ENCODE measurements around the gene EIF2AK3.

The EIF2AK3 gene

GRCh38 chr2:88615822-88616221 lies 11.4 kb downstream of the EIF2AK3 start:
- Histone ChIP-seq H3K27me3 (replicated peaks in 2 of 5; ENCODE audit: control insufficient read depth in 4 of 5, insufficient read depth in 5 of 5, low read length in 4 of 5) (no peaks in the 10 kb centered on the region), H3K4me1 (ENCODE audit: control extremely low read depth in 1 of 4, control insufficient read depth in 4 of 4, insufficient read depth in 4 of 4, low read length in 3 of 4) (peaks cover 0 to 11% (median under 1%) of the 10 kb centered on the region in 4 experiments), H3K9me3 (ENCODE audit: control extremely low read depth in 1 of 5, control insufficient read depth in 4 of 5, insufficient read depth in 2 of 5, low read depth in 1 of 5, low read length in 4 of 5) (no peaks in the 10 kb centered on the region), H3K36me3 (ENCODE audit: control insufficient read depth in 4 of 4, insufficient read depth in 4 of 4, low read length in 3 of 4) (peaks cover 0 to 5% (median 3%) of the 10 kb centered on the region in 4 experiments), H3K27ac (ENCODE audit: insufficient read depth in 1 of 2, low read depth in 1 of 2, low read length in 2 of 2, poor library complexity in 1 of 2, severe bottlenecking in 2 of 2) (no peak overlapping the region), H3K4me3 (ENCODE audit: control insufficient read depth in 1 of 7, extremely low read depth in 1 of 7, insufficient read depth in 4 of 7, low read depth in 2 of 7, low read length in 6 of 7) (no peak overlapping the region)
- DNase-seq = no peak
- 100% methylated on average over 3 of the region's 3 CpGs for WGBS (ENCODE audit: insufficient coverage)
- ChIA-PET CTCF (no interaction called here), POLR2A (no interaction called here)

GRCh38 chr2:88614497-88615157 lies 12.6 kb downstream of the EIF2AK3 start:
- CTCF ChIA-PET = interaction anchor here (0.8 to 1.0 kb wide), 2 partner anchors 9 to 19 kb away, joined by 3 to 4 read pairs; no protein-coding TSS in a partner anchor
- POLR2A ChIA-PET = no interaction called here

DNA sequence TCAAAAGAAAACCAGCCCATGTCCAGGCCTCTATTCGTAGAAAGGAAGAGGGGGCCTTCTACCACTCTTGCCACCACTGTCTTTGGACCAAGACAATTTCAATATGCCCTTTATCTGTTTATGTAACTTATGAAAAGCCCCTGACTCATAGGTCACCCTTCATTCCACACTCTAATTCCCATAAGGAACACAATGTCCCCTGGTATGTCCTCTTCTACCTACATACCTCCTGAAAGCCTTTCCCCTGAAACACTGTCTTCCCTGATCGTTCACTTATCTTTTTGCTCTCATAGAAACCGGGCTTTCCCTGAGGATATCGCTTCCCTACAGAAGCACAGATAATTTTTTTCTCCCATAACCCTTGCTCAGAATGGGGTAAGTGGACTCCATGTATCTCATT lies 13.3 kb downstream of the EIF2AK3 start:
- DNase-seq = no peak
- CTCF ChIA-PET = interaction anchor here (1.0 kb wide), 2 partner anchors 8 to 56 kb away, joined by 3 read pairs; no protein-coding TSS in a partner anchor
- 98% methylated on average over 4 of the region's 4 CpGs for WGBS (ENCODE audit: insufficient coverage)
- H3K27me3 ChIP-seq (replicated peaks in 2 of 5; ENCODE audit: control insufficient read depth in 4 of 5, insufficient read depth in 5 of 5, low read length in 4 of 5) = no peaks in the 10 kb centered on the region
- H3K4me1 ChIP-seq (ENCODE audit: control extremely low read depth in 1 of 4, control insufficient read depth in 4 of 4, insufficient read depth in 4 of 4, low read length in 3 of 4) = peaks cover 0 to 11% (median under 1%) of the 10 kb centered on the region in 4 experiments
- no peaks in the 10 kb centered on the region for H3K9me3 ChIP-seq (ENCODE audit: control extremely low read depth in 1 of 5, control insufficient read depth in 4 of 5, insufficient read depth in 2 of 5, low read depth in 1 of 5, low read length in 4 of 5)
- POLR2A ChIA-PET = no interaction called here
- peaks cover 0 to 5% (median 3%) of the 10 kb centered on the region in 4 experiments for H3K36me3 ChIP-seq (ENCODE audit: control insufficient read depth in 4 of 4, insufficient read depth in 4 of 4, low read length in 3 of 4)
- H3K27ac ChIP-seq (ENCODE audit: insufficient read depth in 1 of 2, low read depth in 1 of 2, low read length in 2 of 2, poor library complexity in 1 of 2, severe bottlenecking in 2 of 2) = no peak overlapping the region
- no peak overlapping the region for H3K4me3 ChIP-seq (ENCODE audit: control insufficient read depth in 1 of 7, extremely low read depth in 1 of 7, insufficient read depth in 4 of 7, low read depth in 2 of 7, low read length in 6 of 7)

More at GRCh38 chr2:88614497-88615157, 12.6 kb downstream of the EIF2AK3 start:
- H3K4me3 ChIP-seq (ENCODE audit: control insufficient read depth in 1 of 7, extremely low read depth in 1 of 7, insufficient read depth in 4 of 7, low read depth in 2 of 7, low read length in 6 of 7) = no peak overlapping the region
- H3K4me1 ChIP-seq (ENCODE audit: control extremely low read depth in 1 of 4, control insufficient read depth in 4 of 4, insufficient read depth in 4 of 4, low read length in 3 of 4) = peaks cover 0 to 11% (median under 1%) of the 10 kb centered on the region in 4 experiments
- peak in 2 of 3 donors; percentile 67 to 76 for DNase-seq
- no peaks in the 10 kb centered on the region for H3K27me3 ChIP-seq (replicated peaks in 2 of 5; ENCODE audit: control insufficient read depth in 4 of 5, insufficient read depth in 5 of 5, low read length in 4 of 5)
- H3K27ac ChIP-seq (ENCODE audit: insufficient read depth in 1 of 2, low read depth in 1 of 2, low read length in 2 of 2, poor library complexity in 1 of 2, severe bottlenecking in 2 of 2) = no peak overlapping the region
- no peaks in the 10 kb centered on the region for H3K9me3 ChIP-seq (ENCODE audit: control extremely low read depth in 1 of 5, control insufficient read depth in 4 of 5, insufficient read depth in 2 of 5, low read depth in 1 of 5, low read length in 4 of 5)
- H3K36me3 ChIP-seq (ENCODE audit: control insufficient read depth in 4 of 4, insufficient read depth in 4 of 4, low read length in 3 of 4) = peaks cover 0 to 5% (median 3%) of the 10 kb centered on the region in 4 experiments
- 88% methylated on average over 3 of the region's 3 CpGs for WGBS (ENCODE audit: insufficient coverage)

- H3K4me3 ChIP-seq (ENCODE audit: control insufficient read depth in 1 of 7, extremely low read depth in 1 of 7, insufficient read depth in 4 of 7, low read depth in 2 of 7, low read length in 6 of 7) = no peak overlapping the region
- no peaks in the 10 kb centered on the region for H3K9me3 ChIP-seq (ENCODE audit: control extremely low read depth in 1 of 5, control insufficient read depth in 4 of 5, insufficient read depth in 2 of 5, low read depth in 1 of 5, low read length in 4 of 5)
- ChIA-PET CTCF (interaction anchor here (1.4 to 4.3 kb wide), 3 partner anchors 14 to 60 kb away, joined by 4 to 18 read pairs (median 5); no protein-coding TSS in a partner anchor), POLR2A (interaction anchor here (1.6 kb wide), 1 partner anchor 20 kb away, joined by 3 read pairs; no protein-coding TSS in a partner anchor)
- 90% methylated on average over 3 of the region's 3 CpGs for WGBS (ENCODE audit: insufficient coverage)
- no peak overlapping the region for H3K27ac ChIP-seq (ENCODE audit: insufficient read depth in 1 of 2, low read depth in 1 of 2, low read length in 2 of 2, poor library complexity in 1 of 2, severe bottlenecking in 2 of 2)
- H3K27me3 ChIP-seq (replicated peaks in 2 of 5; ENCODE audit: control insufficient read depth in 4 of 5, insufficient read depth in 5 of 5, low read length in 4 of 5) = no peaks in the 10 kb centered on the region
- no peak for DNase-seq
- H3K36me3 ChIP-seq (ENCODE audit: control insufficient read depth in 4 of 4, insufficient read depth in 4 of 4, low read length in 3 of 4) = peaks cover 0 to 3% (median 1%) of the 10 kb centered on the region in 4 experiments
- no peaks in the 10 kb centered on the region for H3K4me1 ChIP-seq (ENCODE audit: control extremely low read depth in 1 of 4, control insufficient read depth in 4 of 4, insufficient read depth in 4 of 4, low read length in 3 of 4)
Measured at GRCh38 chr2:88608184-88608583, 19.1 kb downstream of the EIF2AK3 start.

- POLR2A ChIA-PET = interaction anchor here (0.7 to 1.6 kb wide), 2 partner anchors 19 to 20 kb away, joined by 3 read pairs; no protein-coding TSS in a partner anchor
- peaks cover 0 to 3% (median 3%) of the 10 kb centered on the region in 4 experiments for H3K36me3 ChIP-seq (ENCODE audit: control insufficient read depth in 4 of 4, insufficient read depth in 4 of 4, low read length in 3 of 4)
- no peak overlapping the region for H3K4me3 ChIP-seq (ENCODE audit: control insufficient read depth in 1 of 7, extremely low read depth in 1 of 7, insufficient read depth in 4 of 7, low read depth in 2 of 7, low read length in 6 of 7)
- no peak for DNase-seq
- no peaks in the 10 kb centered on the region for H3K9me3 ChIP-seq (ENCODE audit: control extremely low read depth in 1 of 5, control insufficient read depth in 4 of 5, insufficient read depth in 2 of 5, low read depth in 1 of 5, low read length in 4 of 5)
- WGBS (ENCODE audit: insufficient coverage) = 100% methylated on average over 1 of the region's 2 CpGs
- no peaks in the 10 kb centered on the region for H3K4me1 ChIP-seq (ENCODE audit: control extremely low read depth in 1 of 4, control insufficient read depth in 4 of 4, insufficient read depth in 4 of 4, low read length in 3 of 4)
- CTCF ChIA-PET = interaction anchor here (1.4 to 4.3 kb wide), 3 partner anchors 13 to 60 kb away, joined by 4 to 18 read pairs (median 5); no protein-coding TSS in a partner anchor
- H3K27ac ChIP-seq (ENCODE audit: insufficient read depth in 1 of 2, low read depth in 1 of 2, low read length in 2 of 2, poor library complexity in 1 of 2, severe bottlenecking in 2 of 2) = no peak overlapping the region
- no peaks in the 10 kb centered on the region for H3K27me3 ChIP-seq (replicated peaks in 2 of 5; ENCODE audit: control insufficient read depth in 4 of 5, insufficient read depth in 5 of 5, low read length in 4 of 5)
Measured at GRCh38 chr2:88607416-88607815, 19.8 kb downstream of the EIF2AK3 start.

- CTCF ChIA-PET = interaction anchor here (0.9 to 4.3 kb wide), 3 partner anchors 8 to 62 kb away, joined by 3 to 18 read pairs (median 3); no protein-coding TSS in a partner anchor
Measured at GRCh38 chr2:88606371-88607030, 20.8 kb downstream of the EIF2AK3 start.

More at GRCh38 chr2:88606371-88607030, 20.8 kb downstream of the EIF2AK3 start:
- Histone ChIP-seq H3K27me3 (replicated peaks in 2 of 5; ENCODE audit: control insufficient read depth in 4 of 5, insufficient read depth in 5 of 5, low read length in 4 of 5) (no peaks in the 10 kb centered on the region), H3K4me1 (ENCODE audit: control extremely low read depth in 1 of 4, control insufficient read depth in 4 of 4, insufficient read depth in 4 of 4, low read length in 3 of 4) (peaks cover 0 to under 1% (median 0%) of the 10 kb centered on the region in 4 experiments), H3K27ac (ENCODE audit: insufficient read depth in 1 of 2, low read depth in 1 of 2, low read length in 2 of 2, poor library complexity in 1 of 2, severe bottlenecking in 2 of 2) (no peak overlapping the region), H3K9me3 (ENCODE audit: control extremely low read depth in 1 of 5, control insufficient read depth in 4 of 5, insufficient read depth in 2 of 5, low read depth in 1 of 5, low read length in 4 of 5) (no peaks in the 10 kb centered on the region), H3K4me3 (ENCODE audit: control insufficient read depth in 1 of 7, extremely low read depth in 1 of 7, insufficient read depth in 4 of 7, low read depth in 2 of 7, low read length in 6 of 7) (no peak overlapping the region), H3K36me3 (ENCODE audit: control insufficient read depth in 4 of 4, insufficient read depth in 4 of 4, low read length in 3 of 4) (peaks cover 0 to 3% (median 1%) of the 10 kb centered on the region in 4 experiments)
- POLR2A ChIA-PET = interaction anchor here (1.6 kb wide), 1 partner anchor 21 kb away, joined by 3 read pairs; no protein-coding TSS in a partner anchor
- WGBS (ENCODE audit: insufficient coverage) = 100% methylated on average over 1 of the region's 3 CpGs
- DNase-seq = no peak

All from common myeloid progenitor, CD34-positive (primary cell).